SK-N-SH treated with all-trans-retinoic acid at 6 μM for 48 hours (cell line): ENCODE measurements around the gene ALS2.

ENCODE experiments used
- ATAC-seq: fragments of 200-7000 bp; cut with Tn5 transposase; 3 replicates; pipeline ENCODE4 v1.9.1; 2020; ENCODE audit warnings: mild to moderate bottlenecking, moderate library complexity
- ARNTL ChIP-seq: fragments of 450-650 bp; formaldehyde crosslinking; IDR thresholded peaks from 2 replicates; pipeline ENCODE4 v1.5.0; 2020; ENCODE audit warnings: low read depth, mild to moderate bottlenecking, moderate library complexity, borderline replicate concordance
- BACH2 ChIP-seq: fragments of 250-450 bp; sonication (Bioruptor Pico); IDR thresholded peaks from 2 replicates; pipeline ENCODE4 v1.9.0; 2021; ENCODE audit warnings: mild to moderate bottlenecking, borderline replicate concordance
- CREB5 ChIP-seq: fragments of 250-450 bp; sonication (Bioruptor Pico); IDR thresholded peaks from 2 replicates; pipeline ENCODE4 v1.5.1; 2020; ENCODE audit warnings: low read depth, mild to moderate bottlenecking, moderate library complexity
- CSDC2 ChIP-seq: fragments of 250-450 bp; sonication (Bioruptor Pico); IDR thresholded peaks from 2 replicates; pipeline ENCODE4 v1.5.0; 2020; ENCODE audit warnings: mild to moderate bottlenecking, moderate library complexity
- ESRRG ChIP-seq: fragments of 250-450 bp; sonication (Bioruptor Pico); IDR thresholded peaks from 2 replicates; pipeline ENCODE4 v1.6.1; 2021; ENCODE audit warnings: mild to moderate bottlenecking
- GLIS3 ChIP-seq: fragments of 250-450 bp; sonication (Bioruptor Pico); IDR thresholded peaks from 2 replicates; pipeline ENCODE4 v1.5.0; 2020; ENCODE audit warnings: mild to moderate bottlenecking, moderate library complexity
- ISL1 ChIP-seq: fragments of 250-450 bp; sonication (Bioruptor Pico); IDR thresholded peaks from 2 replicates; pipeline ENCODE4 v2.1.2; 2022; ENCODE audit warnings: mild to moderate bottlenecking, moderate library complexity
- OSR1 ChIP-seq: fragments of 250-450 bp; sonication (Bioruptor Pico); IDR thresholded peaks from 2 replicates; pipeline ENCODE4 v1.8.0; 2022; ENCODE audit warnings: moderate library complexity, mild to moderate bottlenecking, inconsistent platforms
- POU6F1 ChIP-seq: fragments of 250-450 bp; sonication (Bioruptor Pico); IDR thresholded peaks from 2 replicates; pipeline ENCODE4 v1.8.0; 2021; ENCODE audit warnings: low read depth, mild to moderate bottlenecking, moderate library complexity, borderline replicate concordance
- PPARA ChIP-seq: fragments of 250-450 bp; sonication (Bioruptor Pico); IDR thresholded peaks from 2 replicates; pipeline ENCODE4 v1.5.0; 2020; ENCODE audit warnings: mild to moderate bottlenecking, borderline replicate concordance
- RARB ChIP-seq: fragments of 250-450 bp; sonication (Bioruptor Pico); IDR thresholded peaks from 2 replicates; pipeline ENCODE4 v1.8.0; 2021; ENCODE audit warnings: mild to moderate bottlenecking, moderate library complexity
- SNAI2 ChIP-seq: fragments of 250-450 bp; sonication (Bioruptor Pico); IDR thresholded peaks from 2 replicates; pipeline ENCODE4 v1.5.0; 2020; ENCODE audit warnings: mild to moderate bottlenecking, moderate library complexity
- TCF4 ChIP-seq: fragments of 250-450 bp; sonication (Bioruptor Pico); IDR thresholded peaks from 2 replicates; pipeline ENCODE4 v1.8.0; 2021; ENCODE audit warnings: mild to moderate bottlenecking, moderate library complexity, borderline replicate concordance
- TOX ChIP-seq: fragments of 250-450 bp; sonication (Bioruptor Pico); IDR thresholded peaks from 2 replicates; pipeline ENCODE4 v1.8.0; 2021; ENCODE audit warnings: mild to moderate bottlenecking, moderate library complexity, borderline replicate concordance
- TSHZ2 ChIP-seq: fragments of 250-450 bp; sonication (Bioruptor Pico); IDR thresholded peaks from 2 replicates; pipeline ENCODE4 v1.5.0; 2020; ENCODE audit warnings: mild to moderate bottlenecking, moderate library complexity
- ZFP3 ChIP-seq: fragments of 250-450 bp; sonication (Bioruptor Pico); IDR thresholded peaks from 2 replicates; pipeline ENCODE4 v1.5.0; 2020; ENCODE audit warnings: mild to moderate bottlenecking, moderate library complexity
- ZFP30 ChIP-seq: fragments of 450-650 bp; formaldehyde crosslinking; IDR thresholded peaks from 2 replicates; pipeline ENCODE4 v1.5.0; 2022; ENCODE audit warnings: mild to moderate bottlenecking, moderate library complexity
- ZNF565 ChIP-seq: fragments of 450-650 bp; formaldehyde crosslinking; conservative IDR thresholded peaks from 2 replicates; pipeline ENCODE4 v1.5.0; 2020; ENCODE audit warnings: low read depth, mild to moderate bottlenecking, moderate library complexity
- ZNF70 ChIP-seq: fragments of 450-650 bp; formaldehyde crosslinking; IDR thresholded peaks from 2 replicates; pipeline ENCODE4 v1.5.0; 2020; ENCODE audit warnings: mild to moderate bottlenecking, moderate library complexity
- ZNF8 ChIP-seq: fragments of 450-650 bp; formaldehyde crosslinking; IDR thresholded peaks from 2 replicates; pipeline ENCODE4 v1.5.0; 2020; ENCODE audit warnings: mild to moderate bottlenecking, moderate library complexity
- TF ChIP-seq, protein P1 (sequence below): fragments of 250-450 bp; sonication (Bioruptor Pico); IDR thresholded peaks from 2 replicates; pipeline ENCODE4 v1.5.1; 2021; ENCODE audit warnings: mild to moderate bottlenecking, moderate library complexity

ALS2 gene

DNA sequence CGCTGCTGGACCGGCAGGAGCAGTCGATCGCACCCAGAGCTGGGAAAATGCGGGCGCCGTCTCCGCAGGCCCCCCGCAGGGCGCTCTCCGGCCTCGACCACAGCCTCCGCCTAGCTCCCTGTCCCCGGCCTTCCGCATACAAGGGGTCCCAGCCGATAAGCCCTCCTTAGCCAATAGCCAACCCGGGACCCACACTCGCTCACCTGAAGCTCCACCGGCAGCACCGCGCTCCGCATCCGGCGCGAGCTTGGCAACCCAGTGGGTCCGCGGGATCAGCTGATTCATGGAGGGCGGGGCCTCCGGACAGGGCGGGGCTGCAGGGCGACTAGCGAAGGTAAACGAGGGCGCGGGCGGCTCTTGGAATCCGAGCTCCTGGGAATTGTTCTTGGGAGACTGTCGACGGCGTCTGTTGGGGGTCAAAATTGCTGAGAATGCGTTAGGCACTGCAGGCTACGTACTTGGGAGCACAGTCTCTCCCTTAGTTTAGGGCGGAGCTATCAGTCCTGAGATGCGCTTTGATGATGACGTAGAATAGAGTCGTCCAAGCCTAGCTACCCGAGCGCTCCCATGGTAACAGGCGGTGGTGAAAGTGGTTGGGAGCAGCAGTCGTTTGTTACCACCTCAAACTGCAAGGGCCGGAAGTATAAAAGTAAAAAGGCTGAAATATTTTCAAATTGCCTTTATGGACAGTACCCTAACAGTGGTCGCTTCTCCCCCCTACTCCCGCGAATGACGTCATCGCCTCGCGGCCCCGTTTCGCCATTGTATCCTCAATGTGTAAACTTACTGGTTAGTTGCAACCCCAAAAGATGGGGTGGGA lies at the start of gene ALS2:
Gene ALS2 (minus strand): TSS at position 260 of the 820 bp plus-strand sequence. CDS start 12,048 bp downstream, outside the sequence.
- peak; percentile 90 for ATAC-seq
- TF ChIP-seq CREB5 (CRISPR knock-in tag) = peak; percentile 66; the same call in 1 of the 2 replicates
- 0 out of 2 replicates have a peak, but pooled peaks have one; percentile 10 for TF ChIP-seq ZFP3 (CRISPR knock-in tag)
- no peak for TF ChIP-seq TOX (CRISPR knock-in tag)
- TF ChIP-seq SNAI2 (CRISPR knock-in tag) = no peak
- TF ChIP-seq ZNF565 (CRISPR knock-in tag) = 0 out of 2 replicates have a peak, but pooled peaks have one; percentile 14
- no peak for TF ChIP-seq ESRRG (CRISPR knock-in tag)
- TF ChIP-seq, protein P1, sequence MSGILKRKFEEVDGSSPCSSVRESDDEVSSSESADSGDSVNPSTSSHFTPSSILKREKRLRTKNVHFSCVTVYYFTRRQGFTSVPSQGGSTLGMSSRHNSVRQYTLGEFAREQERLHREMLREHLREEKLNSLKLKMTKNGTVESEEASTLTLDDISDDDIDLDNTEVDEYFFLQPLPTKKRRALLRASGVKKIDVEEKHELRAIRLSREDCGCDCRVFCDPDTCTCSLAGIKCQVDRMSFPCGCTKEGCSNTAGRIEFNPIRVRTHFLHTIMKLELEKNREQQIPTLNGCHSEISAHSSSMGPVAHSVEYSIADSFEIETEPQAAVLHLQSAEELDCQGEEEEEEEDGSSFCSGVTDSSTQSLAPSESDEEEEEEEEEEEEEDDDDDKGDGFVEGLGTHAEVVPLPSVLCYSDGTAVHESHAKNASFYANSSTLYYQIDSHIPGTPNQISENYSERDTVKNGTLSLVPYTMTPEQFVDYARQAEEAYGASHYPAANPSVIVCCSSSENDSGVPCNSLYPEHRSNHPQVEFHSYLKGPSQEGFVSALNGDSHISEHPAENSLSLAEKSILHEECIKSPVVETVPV (CRISPR knock-in tag) = no peak
- TF ChIP-seq ZNF8 (CRISPR knock-in tag) = no peak
- no peak for TF ChIP-seq TCF4
- no peak for TF ChIP-seq ZNF70 (CRISPR knock-in tag)
- TF ChIP-seq ZFP30 (CRISPR knock-in tag) = peak; percentile 46; the same call in 1 of the 2 replicates
- TF ChIP-seq TSHZ2 (CRISPR knock-in tag) = no peak
- TF ChIP-seq PPARA = peak; percentile 87; the same call in 1 of the 2 replicates
- TF ChIP-seq, all 23 proteins: peak for 5

DNA sequence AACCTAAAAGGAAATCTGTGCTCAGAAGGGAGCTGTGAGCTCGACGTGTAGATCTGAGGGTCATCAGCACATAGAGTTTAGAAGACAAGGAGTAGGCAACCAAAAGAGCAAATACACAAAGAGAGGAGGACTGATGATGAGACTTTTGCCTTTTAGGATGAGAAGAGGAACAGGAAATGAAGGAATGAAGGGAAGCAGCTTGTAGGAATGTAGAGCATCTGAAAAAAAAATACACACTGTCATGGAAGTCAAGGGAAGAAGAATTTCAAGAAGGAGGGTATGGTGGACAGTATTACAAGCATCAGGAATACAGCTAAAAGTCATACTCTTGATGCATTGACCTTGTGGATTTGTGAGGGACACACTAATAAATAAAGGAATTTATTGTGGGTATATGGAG lies 47.5 kb upstream of the ALS2 start:
- ATAC-seq = no peak
- TF ChIP-seq SNAI2 (CRISPR knock-in tag) (no peak), BACH2 (CRISPR knock-in tag) (no peak), TOX (CRISPR knock-in tag) (no peak), ZFP30 (CRISPR knock-in tag) (no peak), ZNF8 (CRISPR knock-in tag) (no peak)

DNA sequence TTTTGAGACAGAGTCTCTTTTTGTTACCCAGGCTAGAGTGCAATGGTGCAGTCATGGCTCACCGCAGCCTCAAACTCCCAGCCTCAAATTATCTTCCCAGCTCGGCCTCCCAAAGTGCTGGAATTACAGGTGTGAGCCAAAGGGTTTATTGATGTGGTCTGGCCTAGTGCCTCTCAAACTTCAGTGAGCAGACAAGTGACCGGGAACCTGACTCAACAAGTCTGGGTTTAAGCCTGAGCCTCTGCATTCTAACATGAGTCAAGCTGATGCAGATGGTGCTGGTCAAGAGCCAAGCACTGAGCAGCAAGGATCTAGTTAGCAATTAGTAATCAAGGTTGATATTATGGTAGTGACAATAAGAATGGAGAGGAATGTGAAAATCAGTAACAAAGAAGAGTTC lies 46.9 kb upstream of the ALS2 start:
- TF ChIP-seq TCF4 = no peak
- TF ChIP-seq SNAI2 (CRISPR knock-in tag) = no peak
- no peak for TF ChIP-seq ESRRG (CRISPR knock-in tag)
- no peak for TF ChIP-seq ARNTL (CRISPR knock-in tag)
- no peak for TF ChIP-seq ZFP3 (CRISPR knock-in tag)
- no peak for TF ChIP-seq OSR1 (CRISPR knock-in tag)
- no peak for TF ChIP-seq ZNF8 (CRISPR knock-in tag)
- no peak for TF ChIP-seq CREB5 (CRISPR knock-in tag)
- TF ChIP-seq GLIS3 (CRISPR knock-in tag) = no peak
- TF ChIP-seq, all 23 proteins: peak for 0

GRCh38 chr2:201824212-201824611 lies 43.5 kb upstream of the ALS2 start:
- TF ChIP-seq ESRRG (CRISPR knock-in tag) = no peak
- TF ChIP-seq BACH2 (CRISPR knock-in tag) = no peak
- no peak for TF ChIP-seq ZFP30 (CRISPR knock-in tag)
- no peak for TF ChIP-seq ISL1
- TF ChIP-seq PPARA = no peak
- no peak for TF ChIP-seq SNAI2 (CRISPR knock-in tag)
- TF ChIP-seq POU6F1 (CRISPR knock-in tag) = no peak
- no peak for TF ChIP-seq RARB
- TF ChIP-seq CREB5 (CRISPR knock-in tag) = no peak
- TF ChIP-seq CSDC2 (CRISPR knock-in tag) = no peak
- no peak for TF ChIP-seq ZNF8 (CRISPR knock-in tag)

More for the DNA sequence above, 46.9 kb upstream of the ALS2 start:
- ATAC-seq = no peak

More at GRCh38 chr2:201824212-201824611, 43.5 kb upstream of the ALS2 start:
- ATAC-seq = no peak
